Neural progenitor cell (in vitro differentiated cells): ENCODE data around the gene CACNA1B.

ENCODE experiments used
- CTCF ChIP-seq: fragments of 200-600 bp; sonication (generic); IDR thresholded peaks from 2 replicates; pipeline ENCODE4 v1.5.1; 2017; ENCODE audit warnings: antibody characterized with exemption, mild to moderate bottlenecking
- EZH2 ChIP-seq: fragments of 200-600 bp; sonication (generic); IDR thresholded peaks from 2 replicates; pipeline ENCODE4 v1.6.1; 2017; ENCODE audit warnings: antibody characterized with exemption, mild to moderate bottlenecking, moderate library complexity

- no peak for TF ChIP-seq EZH2
- TF ChIP-seq CTCF = no peak
These were observed 2.1 kb downstream of the CACNA1B start for GRCh38 chr9:137879566-137880150.
